ENCODE data around the gene PAK5.

The PAK5 gene

DNA sequence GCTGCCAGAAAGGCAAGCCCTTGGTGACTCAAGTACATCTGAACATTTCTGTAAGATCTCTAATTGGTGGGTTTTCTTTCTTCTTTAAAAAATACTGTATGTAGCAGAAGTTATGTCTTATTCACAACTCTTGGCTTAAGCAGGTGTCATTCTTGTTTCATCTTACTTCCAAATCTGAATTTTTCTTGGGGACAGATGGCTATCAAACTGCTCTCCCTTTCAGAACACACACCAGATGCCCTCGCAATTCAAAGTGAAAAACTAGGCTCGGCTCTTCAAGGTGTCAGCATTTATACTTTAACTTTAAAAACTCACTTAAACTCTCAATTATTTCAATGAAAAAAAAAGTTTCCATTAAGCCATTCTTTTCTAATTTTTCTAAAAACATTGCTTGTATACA lies 49.7 kb downstream of the PAK5 start:
- DNase-seq (ENCODE audit: low read depth): no peak

GRCh38 chr20:9775176-9775575 lies 63.7 kb downstream of the PAK5 start:
- DNase-seq (ENCODE audit: low read depth): no peak

DNA sequence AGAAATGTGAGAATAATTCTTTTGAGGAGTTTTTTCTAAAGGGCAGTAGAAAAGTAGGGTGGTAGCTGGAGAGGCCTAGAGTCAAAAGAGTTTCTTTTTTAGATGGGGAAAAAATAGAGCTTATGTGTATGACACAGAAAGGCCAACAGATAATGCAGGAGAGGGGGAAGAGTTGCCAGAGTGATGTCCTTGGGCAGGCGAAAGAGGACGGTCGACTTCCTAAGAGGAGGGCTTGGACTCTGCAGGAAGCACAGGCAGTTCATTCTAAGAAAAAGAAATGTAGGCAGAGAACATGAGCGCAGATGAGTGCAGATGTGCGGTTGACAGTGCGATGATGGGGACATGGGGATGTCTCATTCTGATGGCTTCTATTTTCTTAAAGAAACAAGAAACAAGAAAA lies 68.9 kb downstream of the PAK5 start:
- no peak for DNase-seq (ENCODE audit: low read depth)

DNA sequence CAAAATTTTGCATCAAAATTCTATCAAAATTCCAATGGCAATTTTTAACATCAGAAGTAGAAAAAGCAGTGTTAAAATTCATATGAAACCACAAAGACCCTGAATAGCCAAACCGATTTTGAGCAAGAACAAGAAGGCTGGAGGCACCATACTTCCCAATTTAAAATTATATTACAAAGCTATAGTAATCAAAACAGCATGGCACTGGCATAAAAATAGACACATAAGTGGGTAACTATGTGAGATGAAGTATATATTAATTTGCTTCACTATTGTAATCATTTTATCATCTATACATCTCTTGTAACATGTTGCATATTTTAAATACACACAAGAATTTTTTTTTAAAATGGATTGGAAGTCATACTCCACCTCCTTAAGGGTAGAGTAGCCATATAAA lies 77.4 kb downstream of the PAK5 start:
- no peak for DNase-seq (ENCODE audit: low read depth)

GRCh38 chr20:9759392-9759791 lies 79.5 kb downstream of the PAK5 start:
- no peak for DNase-seq (ENCODE audit: low read depth)

DNA sequence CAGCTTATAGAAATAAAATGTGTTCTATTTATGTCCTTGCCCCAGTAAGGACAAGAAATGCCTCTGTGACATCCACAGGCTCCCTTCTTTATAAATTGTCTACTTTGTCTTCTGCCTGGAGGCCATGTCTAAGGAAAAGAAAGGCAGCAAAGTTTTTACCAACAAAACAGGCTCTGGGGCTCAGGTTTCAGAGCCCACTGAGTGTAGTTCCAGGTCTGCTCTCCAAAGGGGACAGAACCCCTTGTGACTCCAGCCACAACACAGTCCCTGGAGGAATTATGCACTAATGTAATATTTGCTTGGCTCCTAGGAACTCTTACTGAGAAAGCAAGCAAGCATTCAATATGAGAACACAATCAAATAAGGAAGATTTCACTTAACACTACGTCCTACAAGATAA lies 80.1 kb downstream of the PAK5 start:
- DNase-seq (ENCODE audit: low read depth): no peak

- DNase-seq (ENCODE audit: low read depth): no peak
These were observed 82.2 kb downstream of the PAK5 start for GRCh38 chr20:9756660-9757059.

DNA sequence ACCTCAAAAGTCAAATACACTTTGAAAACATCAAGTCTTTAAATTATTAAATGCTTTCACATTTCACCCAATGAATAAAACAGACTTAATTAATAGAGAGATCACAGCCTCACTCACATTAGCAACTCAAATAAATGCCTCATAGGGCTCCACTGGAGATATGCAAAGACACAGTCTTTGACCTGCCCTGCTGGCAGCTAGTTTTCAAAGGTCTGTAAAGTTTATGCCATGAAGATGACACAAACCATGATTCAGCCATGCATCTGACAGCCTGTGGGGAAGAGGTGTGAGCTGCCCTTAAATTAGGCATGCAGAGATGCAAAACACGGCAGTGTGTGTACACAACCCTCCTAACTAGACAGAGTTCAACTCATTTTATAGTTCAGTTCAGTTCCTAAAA lies 83.6 kb downstream of the PAK5 start:
- DNase-seq (ENCODE audit: low read depth): no peak

- DNase-seq (ENCODE audit: low read depth): no peak
These were observed 94.3 kb downstream of the PAK5 start for GRCh38 chr20:9744551-9744950.

GRCh38 chr20:9743871-9744270 lies 95.0 kb downstream of the PAK5 start:
- no peak for DNase-seq (ENCODE audit: low read depth)

GRCh38 chr20:9742821-9743220 lies 96.1 kb downstream of the PAK5 start:
- DNase-seq (ENCODE audit: low read depth): no peak

GRCh38 chr20:9741996-9742395 lies 96.9 kb downstream of the PAK5 start:
- DNase-seq (ENCODE audit: low read depth): no peak

GRCh38 chr20:9740486-9740885 lies 98.4 kb downstream of the PAK5 start:
- no peak for DNase-seq (ENCODE audit: low read depth)

GRCh38 chr20:9739991-9740390 lies 98.9 kb downstream of the PAK5 start:
- no peak for DNase-seq (ENCODE audit: low read depth)

GRCh38 chr20:9736373-9736772 lies 102.5 kb downstream of the PAK5 start:
- no peak for DNase-seq (ENCODE audit: low read depth)

- DNase-seq (ENCODE audit: low read depth): no peak
These were observed 115.2 kb downstream of the PAK5 start for GRCh38 chr20:9723501-9724202.

GRCh38 chr20:9711872-9712271 lies 127.0 kb downstream of the PAK5 start:
- no peak for DNase-seq (ENCODE audit: low read depth)

GRCh38 chr20:9710685-9711084 lies 128.2 kb downstream of the PAK5 start:
- DNase-seq (ENCODE audit: low read depth): no peak

- no peak for DNase-seq (ENCODE audit: low read depth)
These were observed 133.0 kb downstream of the PAK5 start for GRCh38 chr20:9705722-9706476.

- no peak for DNase-seq (ENCODE audit: low read depth)
These were observed 139.7 kb downstream of the PAK5 start for GRCh38 chr20:9699181-9699580.

DNA sequence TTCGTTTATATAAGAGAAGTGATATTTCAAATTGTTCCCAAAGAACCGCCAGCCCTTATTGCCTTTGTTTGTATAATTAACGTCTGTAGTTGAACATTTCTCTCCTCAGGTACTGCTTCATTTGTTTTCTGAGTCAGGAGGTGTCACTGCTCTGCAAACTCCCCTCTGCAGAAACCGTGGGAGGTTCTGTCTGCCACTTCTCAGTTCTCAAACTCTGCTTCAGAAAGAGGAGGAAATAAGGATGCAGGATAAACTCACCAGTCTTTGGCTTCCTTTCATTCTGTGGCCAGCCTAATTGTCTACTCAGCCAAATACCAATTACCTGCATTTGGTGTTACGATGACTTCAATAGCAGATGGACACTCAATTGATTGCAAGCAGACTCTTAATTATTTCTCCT lies 149.8 kb downstream of the PAK5 start:
- no peak for DNase-seq (ENCODE audit: low read depth)

GRCh38 chr20:9686866-9687265 lies 152.0 kb downstream of the PAK5 start:
- DNase-seq (ENCODE audit: low read depth): no peak

- no peak for DNase-seq (ENCODE audit: low read depth)
These were observed 152.4 kb downstream of the PAK5 start for GRCh38 chr20:9686455-9686854.

GRCh38 chr20:9686001-9686400 lies 152.9 kb downstream of the PAK5 start:
- DNase-seq (ENCODE audit: low read depth): no peak
